GM10847 (cell line): ENCODE measurements around the gene ANKRD37.

Source experiments
- POLR2A ChIP-seq: IDR thresholded peaks from 2 replicates; pipeline ENCODE4 v1.6.1; 2011; ENCODE audit not compliant: insufficient read length; ENCODE audit errors: extremely low read depth

ANKRD37 gene

DNA sequence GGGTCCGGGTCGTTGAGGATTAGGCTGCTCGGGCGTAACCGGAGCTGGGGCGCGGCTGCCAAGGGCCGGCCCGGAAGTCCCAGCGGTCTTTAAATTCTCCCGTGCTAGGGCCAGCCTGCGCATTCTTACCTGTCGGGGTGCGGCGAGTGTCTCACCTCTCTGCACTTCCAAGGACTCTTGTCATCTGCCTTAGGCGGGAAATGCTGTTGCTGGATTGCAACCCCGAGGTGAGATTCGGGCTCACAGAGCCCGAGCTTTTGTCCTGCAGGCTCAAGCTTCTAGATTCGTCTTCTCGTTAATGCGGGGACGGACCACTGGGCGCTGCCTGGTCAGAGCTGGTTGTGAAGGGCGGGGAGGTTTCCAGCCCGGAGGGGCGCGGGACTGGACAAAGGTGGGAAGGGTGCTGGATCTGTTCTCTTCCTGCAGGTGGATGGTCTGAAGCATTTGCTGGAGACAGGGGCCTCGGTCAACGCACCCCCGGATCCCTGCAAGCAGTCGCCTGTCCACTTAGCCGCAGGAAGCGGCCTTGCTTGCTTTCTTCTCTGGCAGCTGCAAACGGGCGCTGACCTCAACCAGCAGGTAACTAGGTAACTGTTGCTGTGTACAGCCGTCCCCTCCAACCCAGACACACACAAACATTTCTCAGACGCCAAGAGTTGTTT, at the start of gene ANKRD37:
ANKRD37 (plus strand) TSS at position 118 of the 662 bp plus-strand sequence; CDS start at position 201, 83 bp downstream.
- TF ChIP-seq POLR2A: peak; percentile 29

DNA sequence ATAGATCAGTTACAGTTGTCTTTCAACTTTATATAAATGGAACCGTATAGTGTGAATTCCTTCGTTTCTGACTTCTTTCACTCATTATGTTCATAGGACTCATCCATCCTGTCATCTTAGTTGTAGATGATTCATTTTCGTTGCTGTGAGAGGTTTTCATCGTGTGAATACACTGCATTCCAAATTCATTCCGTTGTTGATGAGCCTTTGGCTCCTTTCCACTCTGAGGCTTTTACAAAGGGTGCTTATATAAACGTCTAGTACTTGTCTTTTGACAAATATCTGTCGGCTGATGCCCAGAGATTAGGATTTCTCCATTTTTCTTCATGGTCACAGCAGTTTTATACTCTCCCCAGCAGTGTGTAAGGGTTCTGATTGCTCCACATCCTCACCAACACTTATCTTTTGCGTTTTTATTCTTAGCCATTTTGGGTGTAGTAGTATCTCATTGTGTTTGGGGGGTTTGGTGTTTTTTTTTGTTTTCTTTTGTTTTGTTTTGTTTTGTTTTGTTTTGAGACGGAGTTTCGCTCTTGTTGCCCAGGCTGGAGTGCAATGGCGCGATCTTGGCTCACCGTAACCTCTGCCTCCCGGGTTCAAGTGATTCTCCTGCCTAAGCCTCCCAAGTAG, 49.6 kb upstream of the ANKRD37 start:
- no peak for TF ChIP-seq POLR2A

DNA sequence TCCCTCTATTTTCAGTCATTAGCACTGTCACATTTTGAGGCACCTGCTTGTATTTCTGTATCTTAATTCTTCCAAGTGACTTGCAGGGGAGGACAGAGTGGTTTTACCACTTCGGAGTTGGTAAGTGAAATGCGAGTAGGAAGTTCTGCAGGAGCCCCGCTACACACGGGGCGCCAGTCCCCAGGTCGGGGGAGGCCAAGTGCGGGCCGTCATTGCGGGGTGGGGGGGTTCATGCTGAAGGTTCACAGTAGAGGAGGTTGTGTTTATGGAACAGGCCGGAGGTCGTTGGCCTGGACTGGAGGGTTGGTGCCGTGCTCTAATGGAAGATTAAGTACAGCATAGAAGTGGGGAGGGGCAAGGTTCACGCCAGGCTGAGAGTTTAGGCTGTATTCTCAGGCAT, 45.0 kb upstream of the ANKRD37 start:
- TF ChIP-seq POLR2A: no peak

GRCh38 chr4:185352202-185352601, 44.4 kb upstream of the ANKRD37 start:
- no peak for TF ChIP-seq POLR2A

GRCh38 chr4:185352741-185353140, 43.9 kb upstream of the ANKRD37 start:
- TF ChIP-seq POLR2A: no peak

DNA sequence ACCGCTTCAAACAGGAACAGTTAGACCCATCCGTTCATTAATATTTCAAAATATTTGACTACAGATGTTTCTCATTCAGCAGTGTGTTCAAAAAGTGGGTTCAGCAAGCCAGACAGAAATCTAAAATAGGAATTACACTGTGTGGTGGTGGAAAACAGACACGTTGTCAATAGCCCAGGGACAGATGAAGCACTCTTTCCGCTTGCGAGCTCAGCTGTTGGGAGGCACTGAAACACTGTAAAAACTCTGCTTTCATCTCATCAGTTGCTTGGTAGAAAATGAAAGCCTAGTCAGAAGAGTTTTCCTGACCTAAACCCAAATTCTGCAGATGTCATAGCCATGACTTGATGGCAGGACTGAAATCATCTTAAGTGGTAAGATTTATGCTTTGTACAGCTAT, 39.4 kb upstream of the ANKRD37 start:
- no peak for TF ChIP-seq POLR2A

- no peak for TF ChIP-seq POLR2A
Measured at GRCh38 chr4:185357733-185358440, 38.8 kb upstream of the ANKRD37 start.

DNA sequence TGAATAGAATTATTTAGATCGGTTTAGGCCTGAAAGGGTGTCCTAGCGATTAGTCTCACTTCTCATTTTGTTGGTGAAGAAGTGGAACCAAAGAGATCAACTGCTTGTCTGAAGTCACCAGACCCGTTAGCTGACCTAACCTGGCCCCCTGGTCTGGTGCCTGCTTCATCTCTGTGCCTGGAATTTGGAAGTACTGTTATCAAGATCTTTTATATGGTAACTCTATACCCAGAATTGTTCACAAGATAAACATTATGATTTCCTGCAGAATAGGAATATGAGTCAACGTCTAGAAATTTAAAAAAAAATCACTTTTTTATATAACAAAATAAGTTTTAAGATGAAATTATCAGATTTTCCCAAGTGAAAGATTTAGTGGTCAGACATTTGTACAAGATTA, 38.1 kb upstream of the ANKRD37 start:
- TF ChIP-seq POLR2A: no peak

GRCh38 chr4:185358959-185359358, 37.7 kb upstream of the ANKRD37 start:
- TF ChIP-seq POLR2A: no peak

- TF ChIP-seq POLR2A: no peak
Measured at GRCh38 chr4:185359767-185360446, 36.7 kb upstream of the ANKRD37 start.

DNA sequence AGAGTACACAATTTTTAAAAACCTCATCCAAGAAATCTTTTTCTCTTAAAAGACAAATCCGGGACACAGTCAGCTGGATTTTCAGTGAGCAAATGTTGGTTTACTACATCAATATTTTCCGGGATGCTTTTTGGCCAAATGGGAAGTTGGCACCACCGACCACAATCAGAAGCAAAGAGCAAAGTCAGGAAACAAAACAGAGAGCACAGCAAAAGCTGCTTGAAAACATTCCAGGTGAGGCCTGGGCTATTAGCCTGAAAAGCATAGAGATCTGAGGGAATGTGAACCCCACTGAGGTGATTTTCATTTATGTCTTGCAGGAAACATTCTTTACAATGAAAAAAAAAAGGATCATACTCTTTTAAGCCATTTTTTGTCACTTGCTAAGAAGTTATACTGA, 34.8 kb upstream of the ANKRD37 start:
- no peak for TF ChIP-seq POLR2A

GRCh38 chr4:185363251-185363650, 33.4 kb upstream of the ANKRD37 start:
- no peak for TF ChIP-seq POLR2A

DNA sequence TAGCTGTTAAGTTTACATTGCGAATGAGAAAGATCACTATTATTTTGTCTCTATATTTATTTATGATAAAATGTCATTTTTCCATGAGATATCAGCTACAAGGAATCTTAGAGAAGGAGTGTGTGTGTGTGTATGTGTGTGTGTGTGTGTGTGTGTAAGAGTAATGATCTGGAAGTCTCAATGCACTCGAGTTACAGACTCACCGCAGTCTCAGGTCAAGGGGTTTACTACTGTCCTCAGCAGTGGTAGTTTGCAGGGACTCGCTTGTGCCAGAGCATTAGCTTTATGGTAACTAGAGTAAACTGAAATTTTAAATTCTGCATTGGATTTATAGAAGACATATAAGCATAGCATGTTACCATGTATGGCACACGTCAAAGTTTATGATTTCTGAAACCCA, 31.8 kb upstream of the ANKRD37 start:
- no peak for TF ChIP-seq POLR2A

DNA sequence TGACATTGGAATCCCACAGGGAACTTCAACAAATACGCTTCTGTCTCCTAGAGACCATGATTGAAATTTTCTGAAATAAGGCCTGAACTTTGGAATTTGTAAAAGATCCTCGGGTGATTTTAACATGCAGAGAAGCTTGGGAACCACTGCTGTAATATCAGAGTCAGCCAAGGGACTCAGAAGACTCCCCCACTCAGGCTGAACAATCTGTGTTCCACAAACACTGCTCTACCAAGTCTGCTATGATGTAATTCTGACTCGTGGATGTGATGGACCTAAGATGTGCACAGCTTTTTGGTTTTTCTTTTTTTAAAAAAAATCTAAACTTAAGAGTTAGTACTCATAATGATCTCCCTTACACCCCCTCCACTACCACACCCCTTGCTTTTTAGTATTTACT, 26.9 kb upstream of the ANKRD37 start:
- TF ChIP-seq POLR2A: no peak

DNA sequence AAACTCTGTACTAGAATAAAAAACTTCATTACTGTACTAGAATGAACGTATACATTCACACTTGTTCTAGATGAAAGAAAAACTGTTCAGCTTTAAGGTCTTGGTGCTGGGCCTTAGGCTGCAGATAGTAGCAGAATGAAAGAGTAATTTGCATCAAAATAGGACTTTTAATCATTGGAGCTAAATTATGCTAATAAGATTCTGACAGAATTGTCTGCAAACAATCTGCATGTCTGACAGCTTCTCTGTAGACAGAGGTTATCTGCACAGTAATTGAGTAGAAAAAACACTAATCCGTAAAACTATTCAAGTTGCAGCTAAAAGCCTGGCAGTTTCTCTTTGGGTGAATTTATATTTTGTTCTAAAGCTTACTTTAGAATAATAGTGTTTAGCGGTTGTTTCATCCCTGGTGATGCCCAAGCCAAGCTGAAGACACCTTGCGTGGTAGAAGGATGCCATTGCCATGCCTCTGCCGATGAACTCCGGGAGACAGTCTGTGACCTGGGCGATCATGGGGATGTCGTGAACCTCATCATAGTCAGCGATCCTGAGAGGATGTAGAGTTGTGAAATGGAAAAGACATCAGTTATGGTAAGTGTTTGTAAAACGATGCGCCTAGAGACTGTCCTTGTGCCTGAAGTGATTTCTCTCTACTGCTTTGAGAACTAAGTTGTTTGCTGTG, 26.2 kb upstream of the ANKRD37 start:
- TF ChIP-seq POLR2A: no peak
